K562 (cell line): ENCODE results near the gene MVB12B. TPM values are rescaled to one million over a fixed set of nuclear protein-coding genes. Genes with fewer than 3 reads are reported as not detected.

Source experiments
- ATAC-seq: fragments of 200-7000 bp; cut with Tn5 transposase; 3 replicates; pipeline ENCODE4 v1.9.1; 2020; ENCODE audit warnings: moderate library complexity
- BruUV-seq: library from RNA; stranded (reverse); fragments of 400-500 nt; replicated peaks from 2 replicates; lab custom pipeline; 2021; lab: Mats Ljungman, UMichigan
- CTCF ChIA-PET: fragments of 300-600 bp; formaldehyde crosslinking; extraction: SDS; loops from one replicate; lab custom pipeline; 2021; ENCODE audit warnings: low intra/inter-chr PET ratio; lab: Yijun Ruan, JAX
- POLR2A ChIA-PET: fragments of 300-600, 350-650 bp; sonication (Branson Sonifier 250); formaldehyde crosslinking; extraction: SDS; loops from one replicate; lab custom pipeline; 2021; ENCODE audit warnings: antibody characterized with exemption, inconsistent platforms; lab: Yijun Ruan, JAX
- DNase-seq, 4 experiments: peaks; one replicate each; pipeline versions ENCODE4 v3.0.0 to v3.0.0-alpha.2; 2011 to 2018; ENCODE audit warnings: low spot score in 3 of 4, mixed read lengths in 3 of 4; ENCODE audit errors: extremely low read depth in 1 of 4
- FAIRE-seq: peaks from 2 replicates; lab custom pipeline; 2011; peaks lifted over from hg19 to GRCh38; lab: Jason Lieb, UNC
- H2AFZ ChIP-seq: 2 replicates; pipeline ENCODE4 v1.6.0; 2011; ENCODE audit warnings: low read depth, low read length, control low read depth, inconsistent platforms
- H3K27ac ChIP-seq: fragments of 200-600 bp; 3 replicates; pipeline ENCODE4 v1.8.0; 2011; ENCODE audit warnings: low read depth, mild to moderate bottlenecking, control low read depth, inconsistent platforms, low read length, moderate library complexity, mixed read lengths; ENCODE audit errors: extremely low read depth
- H3K27me3 ChIP-seq, 2 experiments: fragments of 300-600 bp in 1 of 2; 2 replicates in 1 of 2; 3 replicates in 1 of 2; pipeline versions ENCODE4 v1.6.0 to v1.8.0; 2011; ENCODE audit warnings: inconsistent platforms in 2 of 2, low read length in 2 of 2, mild to moderate bottlenecking in 1 of 2, mixed read lengths in 1 of 2, moderate library complexity in 1 of 2; ENCODE audit not compliant: control insufficient read depth in 2 of 2, insufficient read depth in 2 of 2
- H3K36me3 ChIP-seq: fragments of 300-600 bp; 3 replicates; pipeline ENCODE4 v1.8.0; 2011; ENCODE audit warnings: mild to moderate bottlenecking, low read length, inconsistent platforms; ENCODE audit not compliant: control insufficient read depth, insufficient read depth
- H3K4me1 ChIP-seq, 2 experiments: fragments of 200-600 bp in 1 of 2; replicated peaks in 1 of 2; 2 replicates in 1 of 2; 3 replicates in 1 of 2; pipeline versions ENCODE4 v1.5.1 to v1.8.0; 2011; ENCODE audit warnings: inconsistent platforms in 2 of 2, low read length in 2 of 2, mild to moderate bottlenecking in 1 of 2, mixed read lengths in 1 of 2, moderate library complexity in 1 of 2; ENCODE audit not compliant: control insufficient read depth in 2 of 2, insufficient read depth in 2 of 2
- H3K4me2 ChIP-seq: 2 replicates; pipeline ENCODE4 v1.6.1; 2011; ENCODE audit warnings: low read length, control low read depth, inconsistent platforms, mixed read lengths; ENCODE audit not compliant: insufficient read depth
- H3K4me3 ChIP-seq: fragments of 200-600 bp; sonication (generic), shearing (Covaris generic); 2 replicates; pipeline ENCODE4 v1.5.1; 2016; ENCODE audit warnings: control low read depth, inconsistent platforms
- H3K79me2 ChIP-seq: fragments of 200-600 bp; 3 replicates; pipeline ENCODE4 v1.8.0; 2011; ENCODE audit warnings: low read length, inconsistent platforms; ENCODE audit not compliant: control insufficient read depth, insufficient read depth
- H3K9ac ChIP-seq, 2 experiments: 2 replicates each; pipeline versions ENCODE4 v1.6.0 to v1.6.1; 2011; ENCODE audit warnings: low read depth in 2 of 2, low read length in 2 of 2, control low read depth in 1 of 2, inconsistent platforms in 1 of 2, mild to moderate bottlenecking in 1 of 2, mixed read lengths in 1 of 2; ENCODE audit not compliant: insufficient read depth in 1 of 2
- H3K9me1 ChIP-seq: one replicate; pipeline ENCODE4 v1.6.0; 2011; ENCODE audit warnings: inconsistent platforms, mild to moderate bottlenecking, low read length, moderate library complexity; ENCODE audit not compliant: control insufficient read depth, insufficient read depth
- H3K9me3 ChIP-seq: replicated peaks from 2 replicates; pipeline ENCODE4 v1.5.1; 2011; ENCODE audit warnings: low read depth, low read length, inconsistent platforms; ENCODE audit not compliant: control insufficient read depth, insufficient read depth
- H4K20me1 ChIP-seq: replicated peaks from 2 replicates; pipeline ENCODE4 v1.6.1; 2011; ENCODE audit warnings: low read length, inconsistent platforms, mixed read lengths; ENCODE audit not compliant: control insufficient read depth, insufficient read depth
- CBX2 ChIP-seq: fragments of 200-600 bp; sonication (generic); IDR thresholded peaks from one replicate; pipeline ENCODE4 v1.6.1; 2012; ENCODE audit warnings: mild to moderate bottlenecking, low read length, inconsistent platforms; ENCODE audit not compliant: insufficient read depth, poor library complexity, severe bottlenecking
- HDAC6 ChIP-seq: IDR thresholded peaks from 2 replicates; pipeline ENCODE4 v1.6.1; 2012; ENCODE audit warnings: low read depth, mild to moderate bottlenecking, control low read depth, inconsistent platforms, low read length, moderate library complexity
- NUFIP1 ChIP-seq: fragments of 450-650 bp; IDR thresholded peaks from 2 replicates; pipeline ENCODE4 v1.6.1; 2018; ENCODE audit not compliant: partially characterized antibody
- U2AF2 ChIP-seq: fragments of 200-400 bp; formaldehyde crosslinking; optimal IDR thresholded peaks from 2 replicates; pipeline ENCODE3; 2017; ENCODE audit warnings: low read depth, mild to moderate bottlenecking, low read length
- ZFPM2 ChIP-seq: fragments of 250-450 bp; sonication (Bioruptor Pico); IDR thresholded peaks from 2 replicates; pipeline ENCODE4 v1.5.1; 2022; ENCODE audit warnings: mild to moderate bottlenecking
- ZNF280A ChIP-seq: fragments of 450-650 bp; IDR thresholded peaks from 2 replicates; pipeline ENCODE4 v1.6.1; 2018; ENCODE audit warnings: mild to moderate bottlenecking, low read depth; ENCODE audit not compliant: partially characterized antibody
- ZNF644 ChIP-seq: fragments of 200-800 bp; sonication (Bioruptor generic); IDR thresholded peaks from 2 replicates; pipeline ENCODE4 v1.6.1; 2016; ENCODE audit warnings: low read depth, missing genetic modification characterization, missing compliant biosample characterization
- WGBS: fragments of 100-300 bp; shearing (Covaris generic); methylation state at CpG from one replicate; pipeline ENCODE4 v1.1.6; 2016; ENCODE audit warnings: low coverage, mixed read lengths; ENCODE audit not compliant: insufficient coverage; ENCODE audit errors: missing lambda C conversion rate; 5-methylcytosine and 5-hydroxymethylcytosine counted together
- in situ Hi-C: fragments of 300-500 bp; cut with MboI; formaldehyde crosslinking; loops from 4 replicates; pipeline ENCODE4 v1.15.0; 2018; ENCODE audit warnings: inconsistent platforms, mixed read lengths
- intact Hi-C: fragments of 100-400 bp; cut with micrococcal nuclease; formaldehyde crosslinking; loops from 2 replicates; pipeline ENCODE4 v1.14.2; 2022
- polyA plus RNA-seq, 8 experiments: library from polyadenylated mRNA; depleted of rRNA in 4 of 8; stranded (reverse) in 5 of 8; unstranded in 3 of 8; fragments of >200 nt; fragmentation: Nextera tagmentation in 2 of 8; fragmentation: Illumina TruSeq in 1 of 8; extraction: Ambion mirVana in 2 of 8; extraction: Trizol in 1 of 8; gene quantifications; 2 replicates each; pipeline versions ENCODE4 v1.2.1 to v1.2.3, GENCODE V29; 2011 to 2014; ENCODE audit warnings: inconsistent platforms in 1 of 8, missing spikeins in 1 of 8
- total RNA-seq, 7 experiments: library from RNA; depleted of rRNA in 6 of 7; stranded (reverse); fragments of >200 nt in 6 of 7; fragmentation: Illumina TruSeq in 2 of 7; extraction: Trizol in 2 of 7; gene quantifications; 2 replicates each; pipeline versions ENCODE4 v1.2.1 to v1.2.3, GENCODE V29; 2011 to 2021; ENCODE audit warnings: low replicate concordance in 1 of 7

The MVB12B gene
- total and polyA plus RNA-seq, 9 of the 15 experiments (the other 6 are each of a cell fraction or from before 2014, with no cell fraction given) = not detected

- Histone ChIP-seq H3K9ac (no peak overlapping the region), H3K27me3 (peaks cover 12 to 25% of the 10 kb centered on the region in 2 experiments), H3K79me2 (no peaks in the 10 kb centered on the region), H3K9me1 (no peaks in the 10 kb centered on the region), H3K9me3 (no peaks in the 10 kb centered on the region), H3K4me3 (no peak overlapping the region), H3K27ac (no peak overlapping the region), H3K4me1 (no peaks in the 10 kb centered on the region), H4K20me1 (no peaks in the 10 kb centered on the region), H3K36me3 (no peaks in the 10 kb centered on the region), H2AFZ (no peak overlapping the region), H3K4me2 (no peak overlapping the region)
- TF ChIP-seq CBX2 (no peak), ZNF644 (no peak), U2AF2 (no peak), ZNF280A (no peak), HDAC6 (no peak), ZFPM2 (CRISPR knock-in tag) (no peak), NUFIP1 (no peak)
- in situ Hi-C loops = no loop called here
- no peak for FAIRE-seq
- 0% methylated on average over 6 of the region's 6 CpGs for WGBS
- ChIA-PET POLR2A (no interaction called here), CTCF (no interaction called here)
- no TSS peak for BruUV-seq
- ATAC-seq = no peak
- intact Hi-C loops = no loop called here
- no peak for DNase-seq
Measured at GRCh38 chr9:126386776-126387175, 60.1 kb downstream of the MVB12B start.
